HG03575 (cell line): ENCODE data around the gene GMDS.

Experiments
- ATAC-seq: cut with Tn5 transposase; IDR thresholded peaks from one replicate; pipeline ENCODE4 v1.9.1; 2021; ENCODE audit not compliant: unreplicated experiment, insufficient number of reproducible peaks, low FRiP score; ENCODE audit errors: extremely low read depth

GMDS gene

GRCh38 chr6:1597121-1597744 is 648.2 kb downstream of the GMDS start:
- no peak for ATAC-seq

- ATAC-seq, result no peak
Measured at GRCh38 chr6:1596088-1596852, 649.1 kb downstream of the GMDS start.

GRCh38 chr6:1595271-1596087 is 649.9 kb downstream of the GMDS start:
- no peak for ATAC-seq

- no peak for ATAC-seq
Measured at GRCh38 chr6:1594445-1595200, 650.8 kb downstream of the GMDS start.

GRCh38 chr6:1593958-1594314 is 651.5 kb downstream of the GMDS start:
- ATAC-seq, result no peak

GRCh38 chr6:1593286-1593957 is 652.0 kb downstream of the GMDS start:
- no peak for ATAC-seq

GRCh38 chr6:1592852-1593251 is 652.6 kb downstream of the GMDS start:
- no peak for ATAC-seq

- ATAC-seq, result no peak
Measured at GRCh38 chr6:1591926-1592325, 653.5 kb downstream of the GMDS start.

- no peak for ATAC-seq
Measured at GRCh38 chr6:1591243-1591642, 654.2 kb downstream of the GMDS start.

- no peak for ATAC-seq
Measured at GRCh38 chr6:1590580-1590979, 654.8 kb downstream of the GMDS start.

GRCh38 chr6:1589208-1589607 is 656.2 kb downstream of the GMDS start:
- ATAC-seq, result no peak

GRCh38 chr6:1587977-1588376 is 657.4 kb downstream of the GMDS start:
- ATAC-seq, result no peak

GRCh38 chr6:1587546-1587945 is 657.9 kb downstream of the GMDS start:
- no peak for ATAC-seq

GRCh38 chr6:1586861-1587450 is 658.4 kb downstream of the GMDS start:
- no peak for ATAC-seq

GRCh38 chr6:1586256-1586655 is 659.1 kb downstream of the GMDS start:
- ATAC-seq, result no peak

GRCh38 chr6:1585669-1586049 is 659.7 kb downstream of the GMDS start:
- ATAC-seq, result no peak

GRCh38 chr6:1584996-1585668 is 660.3 kb downstream of the GMDS start:
- no peak for ATAC-seq

- ATAC-seq, result no peak
Measured at GRCh38 chr6:1584146-1584545, 661.3 kb downstream of the GMDS start.
